H1 (cell line): Measurements from ENCODE around the gene NDUFB4. TPM values are rescaled to one million over a fixed set of nuclear protein-coding genes. Genes with fewer than 3 reads are reported as not detected.

ENCODE experiments used
- polyA plus RNA-seq, 7 experiments: library from polyadenylated mRNA; depleted of rRNA in 3 of 7; stranded (reverse) in 5 of 7; unstranded in 2 of 7; fragments of >200 nt in 5 of 7; fragments of 200-250 nt in 2 of 7; gene quantifications; 1 replicate in 5 of 7; 2 replicates in 1 of 7; 4 replicates in 1 of 7; pipeline versions ENCODE4 v1.2.1 to v1.2.3, GENCODE V29; 2011 to 2013; ENCODE audit warnings: missing spikeins in 2 of 7, mixed read lengths in 2 of 7
- total RNA-seq: library from RNA; stranded (reverse); fragmentation: NEBNext Ultra II Directional; extraction: Animal tissue kit (Norgen Biotek cat#: 25700); gene quantifications from 2 replicates; pipeline ENCODE4 v1.2.1, GENCODE V29; 2021

NDUFB4 gene
- total and polyA plus RNA-seq, 2 of the 8 experiments (the other 6 are each of a cell fraction or from before 2014, with no cell fraction given), result 184 to 382 TPM

Other genes starting within 250 kb of the NDUFB4 start
- gene LRRC58, start 247.0 kb upstream of the NDUFB4 start, total RNA-seq, result 15.4 TPM in 2 replicates
- gene LRRC58, start 247.0 kb upstream of the NDUFB4 start, polyA plus RNA-seq (2011; rRNA removed), result 2.6 and 4.3 TPM in 2 replicates
- gene FSTL1, start 145.3 kb upstream of the NDUFB4 start, total RNA-seq, result 502 and 516 TPM in 2 replicates
- 158 and 168 TPM in 2 replicates for gene FSTL1, start 145.3 kb upstream of the NDUFB4 start, polyA plus RNA-seq (2011; rRNA removed)
- gene HGD, start 85.9 kb downstream of the NDUFB4 start, total RNA-seq, result not detected in 2 replicates
- 0.09 and 0.11 TPM in 2 replicates for gene HGD, start 85.9 kb downstream of the NDUFB4 start, polyA plus RNA-seq (2011; rRNA removed)
- 18.5 and 19.2 TPM in 2 replicates for gene RABL3, start 146.2 kb downstream of the NDUFB4 start, total RNA-seq
- gene RABL3, start 146.2 kb downstream of the NDUFB4 start, polyA plus RNA-seq (2011; rRNA removed), result 2.3 and 4.4 TPM in 2 replicates
- gene GTF2E1, start 146.4 kb downstream of the NDUFB4 start, total RNA-seq, result 64.4 and 73.3 TPM in 2 replicates
- gene GTF2E1, start 146.4 kb downstream of the NDUFB4 start, polyA plus RNA-seq (2011; rRNA removed), result 18.6 and 37.4 TPM in 2 replicates